NB4 (cell line): ENCODE data around the gene TBX3.

ENCODE experiments used
- CTCF ChIP-seq: IDR thresholded peaks from one replicate; pipeline ENCODE4 v1.5.1; 2012; ENCODE audit warnings: low read depth, low read length
- POLR2A ChIP-seq: IDR thresholded peaks from 2 replicates; pipeline ENCODE4 v1.6.1; 2011; ENCODE audit warnings: mild to moderate bottlenecking; ENCODE audit not compliant: insufficient read length; ENCODE audit errors: extremely low read depth

- TF ChIP-seq CTCF (no peak), POLR2A (no peak)
These were observed 26.4 kb downstream of the TBX3 start for GRCh38 chr12:114657597-114657920.
